GM13976 (cell line): Measurements from ENCODE around the gene RERE.

Experiments used
- DNase-seq: peaks from one replicate; pipeline ENCODE4 v3.0.0; 2012; ENCODE audit warnings: low spot score
- CTCF ChIP-seq: IDR thresholded peaks from 2 replicates; pipeline ENCODE4 v1.5.1; 2012; ENCODE audit warnings: borderline replicate concordance, mild to moderate bottlenecking; ENCODE audit not compliant: insufficient read depth; ENCODE audit errors: extremely low read depth, missing control alignments, control extremely low read depth
- in situ Hi-C: fragments of 300-500 bp; cut with MboI; formaldehyde crosslinking; loops from one replicate; pipeline ENCODE4 v1.12.0; 2022; ENCODE audit warnings: low sequenced_read_pairs, mixed read lengths, inconsistent platforms; ENCODE audit not compliant: unreplicated experiment

RERE gene

GRCh38 chr1:8497210-8497819 is 320.1 kb downstream of the RERE start:
- in situ Hi-C loops, result no loop called here
- DNase-seq, result no peak
- no peak for TF ChIP-seq CTCF

GRCh38 chr1:8496473-8496872 is 321.0 kb downstream of the RERE start:
- in situ Hi-C loops, result no loop called here
- TF ChIP-seq CTCF, result no peak
- DNase-seq, result no peak

- no peak for DNase-seq
- in situ Hi-C loops, result no loop called here
Observed at GRCh38 chr1:8495928-8496401, 321.5 kb downstream of the RERE start.

GRCh38 chr1:8494681-8495080 is 322.8 kb downstream of the RERE start:
- TF ChIP-seq CTCF, result no peak
- in situ Hi-C loops, result no loop called here
- DNase-seq, result no peak

More at GRCh38 chr1:8495928-8496401, 321.5 kb downstream of the RERE start:
- TF ChIP-seq CTCF, result no peak

GRCh38 chr1:8493916-8494540 is 323.4 kb downstream of the RERE start:
- TF ChIP-seq CTCF, result no peak
- DNase-seq, result no peak

GRCh38 chr1:8487249-8487648 is 330.2 kb downstream of the RERE start:
- TF ChIP-seq CTCF, result no peak
- DNase-seq, result no peak
- in situ Hi-C loops, result no loop called here

More at GRCh38 chr1:8493916-8494540, 323.4 kb downstream of the RERE start:
- in situ Hi-C loops, result no loop called here
